ENCODE measurements around the gene PGRMC1. TPM values are rescaled to one million over a fixed set of nuclear protein-coding genes. Genes with fewer than 3 reads are reported as not detected.

PGRMC1 gene
- total RNA-seq, 1 experiment from 2014 or later: 83.3 TPM

DNA sequence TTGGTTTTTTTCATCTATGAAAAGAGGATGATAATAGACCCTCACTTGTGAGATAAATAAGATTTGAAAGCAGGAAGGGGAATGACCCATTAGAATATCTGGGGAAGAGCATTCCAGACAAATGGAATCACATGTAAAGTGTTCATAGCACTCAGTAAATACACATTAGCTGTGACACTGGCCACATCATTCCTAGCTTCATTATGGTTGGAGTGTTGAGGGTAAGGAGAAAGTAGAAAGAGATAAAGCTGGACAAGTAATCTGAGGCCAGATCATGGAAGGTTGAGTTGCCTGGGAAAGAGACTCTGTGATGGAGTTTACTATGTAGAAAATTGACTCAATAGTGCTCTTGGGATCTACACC, 6.9 kb upstream of the PGRMC1 start:
- CTCF ChIA-PET: no interaction called here
- Histone ChIP-seq H3K36me3 (ENCODE audit: control insufficient read depth, insufficient read depth, low read length) (no peaks in the 10 kb centered on the region), H3K4me3 (ENCODE audit: low read depth in 2 of 2, low read length in 2 of 2) (no peak overlapping the region), H3K27me3 (ENCODE audit: control insufficient read depth, insufficient read depth, low read length) (no peaks in the 10 kb centered on the region; the same call in 1 of the 2 replicates), H3K27ac (ENCODE audit: low read length) (no peak overlapping the region), H3K4me1 (ENCODE audit: control insufficient read depth, insufficient read depth, low read length) (no peaks in the 10 kb centered on the region), H3K9me3 (ENCODE audit: control insufficient read depth, insufficient read depth, low read depth, low read length) (no peaks in the 10 kb centered on the region)
- TF ChIP-seq, protein P1, sequence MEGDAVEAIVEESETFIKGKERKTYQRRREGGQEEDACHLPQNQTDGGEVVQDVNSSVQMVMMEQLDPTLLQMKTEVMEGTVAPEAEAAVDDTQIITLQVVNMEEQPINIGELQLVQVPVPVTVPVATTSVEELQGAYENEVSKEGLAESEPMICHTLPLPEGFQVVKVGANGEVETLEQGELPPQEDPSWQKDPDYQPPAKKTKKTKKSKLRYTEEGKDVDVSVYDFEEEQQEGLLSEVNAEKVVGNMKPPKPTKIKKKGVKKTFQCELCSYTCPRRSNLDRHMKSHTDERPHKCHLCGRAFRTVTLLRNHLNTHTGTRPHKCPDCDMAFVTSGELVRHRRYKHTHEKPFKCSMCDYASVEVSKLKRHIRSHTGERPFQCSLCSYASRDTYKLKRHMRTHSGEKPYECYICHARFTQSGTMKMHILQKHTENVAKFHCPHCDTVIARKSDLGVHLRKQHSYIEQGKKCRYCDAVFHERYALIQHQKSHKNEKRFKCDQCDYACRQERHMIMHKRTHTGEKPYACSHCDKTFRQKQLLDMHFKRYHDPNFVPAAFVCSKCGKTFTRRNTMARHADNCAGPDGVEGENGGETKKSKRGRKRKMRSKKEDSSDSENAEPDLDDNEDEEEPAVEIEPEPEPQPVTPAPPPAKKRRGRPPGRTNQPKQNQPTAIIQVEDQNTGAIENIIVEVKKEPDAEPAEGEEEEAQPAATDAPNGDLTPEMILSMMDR (IDR thresholded peaks at IDR 0.05): no peak
- TF ChIP-seq POLR2AphosphoS5 (IDR thresholded peaks at IDR 0.05; ENCODE audit: low read depth, low read length) (no peak), TCF7L2 (IDR thresholded peaks at IDR 0.05; ENCODE audit: low read depth, low read length) (no peak), SIN3A (IDR thresholded peaks at IDR 0.05; ENCODE audit: borderline replicate concordance, insufficient read depth, low read depth, low read length) (no peak)
- TF ChIP-seq, protein P2, sequence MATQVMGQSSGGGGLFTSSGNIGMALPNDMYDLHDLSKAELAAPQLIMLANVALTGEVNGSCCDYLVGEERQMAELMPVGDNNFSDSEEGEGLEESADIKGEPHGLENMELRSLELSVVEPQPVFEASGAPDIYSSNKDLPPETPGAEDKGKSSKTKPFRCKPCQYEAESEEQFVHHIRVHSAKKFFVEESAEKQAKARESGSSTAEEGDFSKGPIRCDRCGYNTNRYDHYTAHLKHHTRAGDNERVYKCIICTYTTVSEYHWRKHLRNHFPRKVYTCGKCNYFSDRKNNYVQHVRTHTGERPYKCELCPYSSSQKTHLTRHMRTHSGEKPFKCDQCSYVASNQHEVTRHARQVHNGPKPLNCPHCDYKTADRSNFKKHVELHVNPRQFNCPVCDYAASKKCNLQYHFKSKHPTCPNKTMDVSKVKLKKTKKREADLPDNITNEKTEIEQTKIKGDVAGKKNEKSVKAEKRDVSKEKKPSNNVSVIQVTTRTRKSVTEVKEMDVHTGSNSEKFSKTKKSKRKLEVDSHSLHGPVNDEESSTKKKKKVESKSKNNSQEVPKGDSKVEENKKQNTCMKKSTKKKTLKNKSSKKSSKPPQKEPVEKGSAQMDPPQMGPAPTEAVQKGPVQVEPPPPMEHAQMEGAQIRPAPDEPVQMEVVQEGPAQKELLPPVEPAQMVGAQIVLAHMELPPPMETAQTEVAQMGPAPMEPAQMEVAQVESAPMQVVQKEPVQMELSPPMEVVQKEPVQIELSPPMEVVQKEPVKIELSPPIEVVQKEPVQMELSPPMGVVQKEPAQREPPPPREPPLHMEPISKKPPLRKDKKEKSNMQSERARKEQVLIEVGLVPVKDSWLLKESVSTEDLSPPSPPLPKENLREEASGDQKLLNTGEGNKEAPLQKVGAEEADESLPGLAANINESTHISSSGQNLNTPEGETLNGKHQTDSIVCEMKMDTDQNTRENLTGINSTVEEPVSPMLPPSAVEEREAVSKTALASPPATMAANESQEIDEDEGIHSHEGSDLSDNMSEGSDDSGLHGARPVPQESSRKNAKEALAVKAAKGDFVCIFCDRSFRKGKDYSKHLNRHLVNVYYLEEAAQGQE (IDR thresholded peaks at IDR 0.05; ENCODE audit: insufficient read depth in 1 of 2, low read depth in 2 of 2, low read length in 1 of 2): no peak
- no TSS peak for BruUV-seq (replicated peaks)
- intact Hi-C loops (cut with micrococcal nuclease; ENCODE audit: unreplicated experiment): no loop called here
- POLR2A ChIA-PET: no interaction called here
- ATAC-seq (no peak), DNase-seq (ENCODE audit: low read depth, low spot score) (no peak)
- in situ Hi-C loops (cut with HindIII; ENCODE audit: low pct_unique_long_range_greater_than_20kb, low sequenced_read_pairs): no loop called here

DNA sequence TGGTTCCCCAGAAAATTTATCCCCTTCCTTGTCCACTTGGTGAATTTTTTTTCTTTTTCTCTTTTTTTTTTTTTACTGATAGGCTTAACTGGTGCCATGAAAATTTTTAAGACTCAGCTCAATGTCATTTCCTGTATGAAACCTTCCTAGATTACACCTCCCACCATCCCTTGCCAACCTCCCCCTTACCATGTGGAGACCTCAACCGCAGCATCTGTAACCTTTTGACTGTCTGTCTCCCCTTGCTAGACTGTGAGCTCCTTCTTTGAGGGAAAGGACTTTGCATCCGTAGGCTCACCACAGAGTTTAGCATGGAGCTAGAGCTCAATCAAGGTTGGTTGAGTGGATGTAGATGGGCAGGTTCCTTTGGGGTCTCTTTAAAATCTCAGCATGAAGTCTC, 5.2 kb upstream of the PGRMC1 start:
- BruUV-seq (replicated peaks): no TSS peak
- DNase-seq (ENCODE audit: low read depth, low spot score): no peak
- Histone ChIP-seq H3K27ac (ENCODE audit: low read length) (no peak overlapping the region), H3K4me3 (ENCODE audit: low read depth in 2 of 2, low read length in 2 of 2) (no peak overlapping the region), H3K36me3 (ENCODE audit: control insufficient read depth, insufficient read depth, low read length) (no peaks in the 10 kb centered on the region), H3K27me3 (ENCODE audit: control insufficient read depth, insufficient read depth, low read length) (no peaks in the 10 kb centered on the region; the same call in 1 of the 2 replicates), H3K4me1 (ENCODE audit: control insufficient read depth, insufficient read depth, low read length) (peaks cover 8% of the 10 kb centered on the region), H3K9me3 (ENCODE audit: control insufficient read depth, insufficient read depth, low read depth, low read length) (no peaks in the 10 kb centered on the region)
- TF ChIP-seq POLR2AphosphoS5 (IDR thresholded peaks at IDR 0.05; ENCODE audit: low read depth, low read length) (no peak), TCF7L2 (IDR thresholded peaks at IDR 0.05; ENCODE audit: low read depth, low read length) (no peak), SIN3A (IDR thresholded peaks at IDR 0.05; ENCODE audit: borderline replicate concordance, insufficient read depth, low read depth, low read length) (no peak)
- TF ChIP-seq, protein P2 (IDR thresholded peaks at IDR 0.05; ENCODE audit: insufficient read depth in 1 of 2, low read depth in 2 of 2, low read length in 1 of 2): no peak
- TF ChIP-seq, protein P1 (IDR thresholded peaks at IDR 0.05): no peak
- POLR2A ChIA-PET: interaction anchor here (0.6 kb wide), 1 partner anchor 236 kb away, joined by 4 read pairs; no protein-coding TSS in a partner anchor
- in situ Hi-C loops (cut with HindIII; ENCODE audit: low pct_unique_long_range_greater_than_20kb, low sequenced_read_pairs): no loop called here
- intact Hi-C loops (cut with micrococcal nuclease; ENCODE audit: unreplicated experiment): no loop called here
- CTCF ChIA-PET: no interaction called here
- ATAC-seq: no peak

All from Panc1 (cell line).